Uterus (tissue), 2 donors: ENCODE data around the gene CELA2A.

Experiments used
- POLR2A ChIP-seq, 2 donors: fragments of 450-650 bp; IDR thresholded peaks; one replicate each; pipeline ENCODE4 v1.6.1; 2016; ENCODE audit warnings: antibody characterized with exemption in 2 of 2, mild to moderate bottlenecking in 1 of 2, moderate library complexity in 1 of 2
- TF ChIP-seq, protein P1 (sequence below), 4 experiments: fragments of 200-600 bp in 2 of 4; fragments of 450-650 bp in 2 of 4; sonication (generic) in 2 of 4; IDR thresholded peaks; one replicate each; pipeline ENCODE4 v1.5.1; 2016 to 2019; ENCODE audit warnings: antibody characterized with exemption in 4 of 4, mild to moderate bottlenecking in 2 of 4, moderate library complexity in 1 of 4

DNA sequence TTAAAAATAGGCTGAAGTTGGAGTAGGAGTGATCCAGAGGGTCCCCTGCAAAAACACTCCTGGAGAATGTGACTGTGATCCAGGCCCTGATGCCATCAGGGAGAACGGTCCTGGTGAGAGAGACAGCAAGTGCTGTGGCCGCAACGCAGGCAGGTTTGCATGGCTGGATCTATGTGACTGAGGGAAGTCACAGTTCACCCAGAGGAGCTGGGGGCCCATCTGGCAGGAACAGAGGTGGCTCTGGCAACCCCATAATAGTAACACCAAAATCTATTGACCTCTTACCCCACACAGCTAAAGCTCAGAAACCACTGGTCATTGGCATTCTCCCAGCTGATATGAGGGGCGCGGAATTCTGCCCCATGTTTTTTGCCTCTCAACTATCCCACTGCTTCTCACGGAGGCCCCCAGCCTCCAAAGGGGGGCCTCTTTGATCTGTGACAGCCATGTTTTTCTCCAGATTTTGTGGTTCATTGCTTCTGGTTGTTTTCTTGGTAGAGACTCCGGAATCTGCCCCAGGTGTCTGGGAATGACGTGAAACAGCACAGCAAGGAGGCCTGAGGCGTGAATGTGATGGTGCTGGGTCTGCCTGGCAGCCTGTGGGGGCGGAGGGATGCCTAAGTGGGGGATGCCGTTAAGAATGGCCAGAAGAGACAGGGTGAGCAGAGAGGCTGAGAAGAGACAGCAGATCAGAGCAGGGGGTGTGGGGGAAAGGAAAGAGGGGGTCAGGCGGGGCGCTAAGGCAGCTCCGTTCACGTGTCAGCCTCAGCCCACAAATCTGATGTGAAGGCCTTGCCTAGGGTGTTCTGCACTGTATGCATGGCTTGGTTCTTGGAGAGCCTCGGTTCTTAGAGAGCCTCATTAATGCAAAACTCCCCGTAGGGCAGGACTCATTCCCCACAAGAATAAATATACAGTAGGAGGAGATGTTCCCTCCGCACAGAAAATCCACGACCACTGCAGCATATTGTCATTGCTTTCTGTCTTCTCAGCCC lies 43.9 kb downstream of the CELA2A start:
- no peak for TF ChIP-seq POLR2A (IDR thresholded peaks at IDR 0.05)
- TF ChIP-seq, protein P1, sequence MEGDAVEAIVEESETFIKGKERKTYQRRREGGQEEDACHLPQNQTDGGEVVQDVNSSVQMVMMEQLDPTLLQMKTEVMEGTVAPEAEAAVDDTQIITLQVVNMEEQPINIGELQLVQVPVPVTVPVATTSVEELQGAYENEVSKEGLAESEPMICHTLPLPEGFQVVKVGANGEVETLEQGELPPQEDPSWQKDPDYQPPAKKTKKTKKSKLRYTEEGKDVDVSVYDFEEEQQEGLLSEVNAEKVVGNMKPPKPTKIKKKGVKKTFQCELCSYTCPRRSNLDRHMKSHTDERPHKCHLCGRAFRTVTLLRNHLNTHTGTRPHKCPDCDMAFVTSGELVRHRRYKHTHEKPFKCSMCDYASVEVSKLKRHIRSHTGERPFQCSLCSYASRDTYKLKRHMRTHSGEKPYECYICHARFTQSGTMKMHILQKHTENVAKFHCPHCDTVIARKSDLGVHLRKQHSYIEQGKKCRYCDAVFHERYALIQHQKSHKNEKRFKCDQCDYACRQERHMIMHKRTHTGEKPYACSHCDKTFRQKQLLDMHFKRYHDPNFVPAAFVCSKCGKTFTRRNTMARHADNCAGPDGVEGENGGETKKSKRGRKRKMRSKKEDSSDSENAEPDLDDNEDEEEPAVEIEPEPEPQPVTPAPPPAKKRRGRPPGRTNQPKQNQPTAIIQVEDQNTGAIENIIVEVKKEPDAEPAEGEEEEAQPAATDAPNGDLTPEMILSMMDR (IDR thresholded peaks at IDR 0.05): no peak
